ENCODE data around the gene NDRG2. TPM values are rescaled to one million over a fixed set of nuclear protein-coding genes. Genes with fewer than 3 reads are reported as not detected.

NDRG2 gene
- total RNA-seq, 2 donors from 2014 or later, result 335 to 360 TPM

- H3K27ac ChIP-seq, result peak overlapping the region; percentile 88 to 90
- H3K27me3 ChIP-seq, result no peaks in the 10 kb centered on the region
- H3K4me1 ChIP-seq, result peaks cover 0 to 41% of the 10 kb centered on the region in 2 donors
- H3K36me3 ChIP-seq, result peaks cover 4% of the 10 kb centered on the region
- TF ChIP-seq CTCF (IDR thresholded peaks at IDR 0.05), result no peak
- no peak for DNase-seq (ENCODE audit: low spot score)
- no peaks in the 10 kb centered on the region for H3K9me3 ChIP-seq
- H3K4me3 ChIP-seq, result peak overlapping the region; percentile 64 to 83
Observed at GRCh38 chr14:21070610-21071224, 45.9 kb upstream of the NDRG2 start.

GRCh38 chr14:21070083-21070609 is 45.3 kb upstream of the NDRG2 start, which contains the start of gene ARHGEF40:
Gene ARHGEF40, plus strand, starts transcription at chr14:21070304. Its CDS starts 93 bp downstream, at chr14:21070397.
- no peaks in the 10 kb centered on the region for H3K27me3 ChIP-seq
- H3K4me1 ChIP-seq, result peaks cover 0 to 41% of the 10 kb centered on the region in 2 donors
- no peaks in the 10 kb centered on the region for H3K9me3 ChIP-seq
- DNase-seq (ENCODE audit: low spot score), result no peak
- H3K27ac ChIP-seq, result peak within 1 kb of the TSS; percentile 88 to 90
- TF ChIP-seq CTCF (IDR thresholded peaks at IDR 0.05), result no peak
- H3K36me3 ChIP-seq, result no peaks in the 10 kb centered on the region
- peak within 1 kb of the TSS; percentile 64 to 83 for H3K4me3 ChIP-seq

- H3K4me1 ChIP-seq, result peaks cover 0 to 41% of the 10 kb centered on the region in 2 donors
- no peak for TF ChIP-seq CTCF (IDR thresholded peaks at IDR 0.05)
- no peak for DNase-seq (ENCODE audit: low spot score)
- H3K36me3 ChIP-seq, result no peaks in the 10 kb centered on the region
- no peaks in the 10 kb centered on the region for H3K27me3 ChIP-seq
- no peaks in the 10 kb centered on the region for H3K9me3 ChIP-seq
- peak overlapping the region; percentile 64 to 83 for H3K4me3 ChIP-seq
- peak overlapping the region; percentile 88 to 90 for H3K27ac ChIP-seq
Observed at GRCh38 chr14:21069388-21070082, 44.7 kb upstream of the NDRG2 start.

GRCh38 chr14:21068521-21069387 is 43.9 kb upstream of the NDRG2 start:
- Histone ChIP-seq H3K9me3 (no peaks in the 10 kb centered on the region), H3K4me3 (peak overlapping the region; percentile 64 to 83), H3K27me3 (no peaks in the 10 kb centered on the region), H3K36me3 (no peaks in the 10 kb centered on the region), H3K4me1 (peaks cover 0 to 41% of the 10 kb centered on the region in 2 donors), H3K27ac (peak overlapping the region; percentile 88 to 90)
- peak; percentile 61 to 78 for TF ChIP-seq CTCF (IDR thresholded peaks at IDR 0.05)
- DNase-seq (ENCODE audit: low spot score), result peak; percentile 77

- no peak for TF ChIP-seq CTCF (IDR thresholded peaks at IDR 0.05)
- no peaks in the 10 kb centered on the region for H3K27me3 ChIP-seq
- no peak overlapping the region for H3K4me3 ChIP-seq
- no peak overlapping the region for H3K27ac ChIP-seq
- no peaks in the 10 kb centered on the region for H3K36me3 ChIP-seq
- no peaks in the 10 kb centered on the region for H3K9me3 ChIP-seq
- DNase-seq (ENCODE audit: low spot score), result no peak
- H3K4me1 ChIP-seq, result peaks cover 0 to 29% of the 10 kb centered on the region in 2 donors
Observed at GRCh38 chr14:21066882-21067502, 42.1 kb upstream of the NDRG2 start.

Measured in right atrium auricular region (tissue), 2 donors.